Measurements from ENCODE around the gene TPI1.
"Not testable (repeated sequence)": the region's sequence is repeated elsewhere in the genome, so short reads cannot be mapped to it uniquely, and the experiment has no call there.

TPI1 gene

DNA sequence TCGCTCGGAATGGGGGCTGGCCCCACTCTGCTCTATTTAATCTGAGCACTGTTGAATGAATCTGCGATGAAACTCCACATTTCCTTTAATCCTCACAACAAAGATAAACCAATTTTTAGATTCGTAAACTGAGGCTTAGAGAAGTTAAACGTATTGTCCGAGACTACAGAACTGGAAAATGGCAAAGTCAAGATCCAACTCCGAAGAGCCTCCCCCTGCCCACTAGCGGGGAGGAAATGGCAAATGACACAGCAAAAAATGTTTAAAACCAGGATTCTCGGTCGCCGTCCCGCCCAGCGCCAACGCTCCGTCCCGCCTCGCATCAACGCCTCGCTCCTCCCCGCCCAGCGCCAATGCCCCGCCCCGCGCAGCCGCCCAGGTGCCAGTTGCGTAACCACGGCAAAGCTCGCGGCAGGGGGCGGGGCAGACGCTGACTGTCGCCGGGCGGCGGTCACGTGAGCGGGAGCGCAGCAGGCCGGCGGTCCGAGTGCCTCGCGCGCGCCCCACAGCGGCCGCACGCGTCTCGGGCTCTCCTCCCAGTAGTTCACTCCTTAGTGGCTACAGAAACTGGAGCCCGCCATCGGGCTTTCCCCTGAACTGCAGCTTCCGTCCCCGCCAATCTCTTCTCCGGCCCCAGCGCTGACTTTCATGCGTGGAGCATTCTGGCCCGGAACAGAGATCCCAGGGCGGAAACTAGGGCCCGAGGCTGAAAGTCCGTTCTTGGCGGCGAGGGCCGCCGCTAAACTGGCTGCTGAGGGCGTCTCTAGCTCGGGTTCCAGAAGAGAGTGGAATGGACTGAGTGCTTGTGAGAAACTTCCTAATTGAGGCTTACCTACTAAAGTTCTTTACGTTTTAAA lies 23.7 kb downstream of the TPI1 start:
- peaks cover 7% of the 10 kb centered on the region for H3K36me3 Mint-ChIP-seq

DNA sequence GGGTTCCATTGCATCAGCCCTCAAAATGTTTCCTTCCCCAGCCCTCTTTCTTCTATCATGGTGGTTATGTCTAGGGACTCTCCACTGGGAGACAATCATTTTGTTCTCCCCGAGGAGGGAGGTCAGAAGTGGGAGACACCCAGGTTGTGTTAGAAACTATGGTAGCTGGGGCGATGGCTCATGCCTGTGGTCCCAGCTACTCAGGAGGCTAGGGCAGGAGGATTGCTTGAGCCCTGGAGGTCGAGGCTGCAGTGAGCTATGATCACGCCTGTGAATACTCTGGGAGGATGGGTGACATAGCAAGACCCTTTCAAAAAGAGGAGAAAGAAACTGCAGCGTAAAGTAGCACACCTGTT lies 24.3 kb downstream of the TPI1 start:
- no peaks in the 10 kb centered on the region for H3K9me3 Mint-ChIP-seq

More for the DNA sequence above, 23.7 kb downstream of the TPI1 start:
- no peaks in the 10 kb centered on the region for H3K27me3 Mint-ChIP-seq
- peak; percentile 99 for DNase-seq
- CTCF ChIA-PET = interaction anchor here (0.7 to 2.8 kb wide), 13 partner anchors 9 to 221 kb away, joined by 3 to 35 read pairs (median 5); partner anchors contain the start of genes C12orf57, CDCA3, RNU7-1 and SPSB2
- H3K4me1 Mint-ChIP-seq = peaks cover 29% of the 10 kb centered on the region
- peak overlapping the region; percentile 76 for H3K4me3 Mint-ChIP-seq
- no peaks in the 10 kb centered on the region for H3K9me3 Mint-ChIP-seq
- peak overlapping the region; percentile 94 for H3K27ac Mint-ChIP-seq

GRCh38 chr12:6892683-6893082 lies 25.4 kb downstream of the TPI1 start:
- DNase-seq, H3K36me3 Mint-ChIP-seq, H3K9me3 Mint-ChIP-seq, H3K27me3 Mint-ChIP-seq, H3K27ac Mint-ChIP-seq: not testable (repeated sequence)
- CTCF ChIA-PET = interaction anchor here (1.3 to 2.8 kb wide), 4 partner anchors 10 to 33 kb away, joined by 3 to 20 read pairs (median 5); partner anchors contain the start of gene SPSB2
- peaks cover 29% of the 10 kb centered on the region for H3K4me1 Mint-ChIP-seq
- peak overlapping the region; percentile 45 for H3K4me3 Mint-ChIP-seq

More for the DNA sequence above, 24.3 kb downstream of the TPI1 start:
- CTCF ChIA-PET = interaction anchor here (1.1 to 2.8 kb wide), 12 partner anchors 8 to 217 kb away, joined by 3 to 35 read pairs (median 5); partner anchors contain the start of genes C12orf57, CDCA3, RNU7-1 and SPSB2
- peak overlapping the region; percentile 94 for H3K27ac Mint-ChIP-seq
- peaks cover 29% of the 10 kb centered on the region for H3K4me1 Mint-ChIP-seq
- no peaks in the 10 kb centered on the region for H3K27me3 Mint-ChIP-seq
- peak; percentile 27 for DNase-seq
- peaks cover 7% of the 10 kb centered on the region for H3K36me3 Mint-ChIP-seq
- H3K4me3 Mint-ChIP-seq = peak overlapping the region; percentile 76

DNA sequence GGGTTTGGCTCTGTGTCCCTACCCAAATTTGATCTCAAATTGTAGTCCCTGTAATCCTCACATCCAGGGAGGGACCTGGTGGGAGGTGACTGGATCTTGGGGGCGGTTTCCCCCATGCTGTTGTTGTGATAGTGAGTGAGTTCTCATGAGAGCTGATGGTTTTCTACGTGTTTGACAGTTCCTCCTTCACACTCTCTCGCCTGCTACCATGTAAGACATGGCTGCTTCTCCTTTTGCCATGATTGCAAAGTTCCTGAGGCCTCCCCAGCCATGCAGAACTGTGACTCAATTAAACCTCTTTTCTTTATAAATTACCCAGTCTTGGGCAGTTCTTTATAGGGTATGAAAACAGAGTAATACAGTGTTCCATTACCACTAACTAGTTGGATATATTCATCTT lies 27.0 kb downstream of the TPI1 start:
- Mint-ChIP-seq H3K27ac (no peak overlapping the region), H3K36me3 (peaks cover 4% of the 10 kb centered on the region), H3K4me1 (peaks cover 27% of the 10 kb centered on the region), H3K4me3 (no peak overlapping the region), H3K27me3 (peaks cover 4% of the 10 kb centered on the region), H3K9me3 (no peaks in the 10 kb centered on the region)
- CTCF ChIA-PET = interaction anchor here (0.7 kb wide), 1 partner anchor 25 kb away, joined by 3 read pairs; no protein-coding TSS in a partner anchor
- DNase-seq = no peak

GRCh38 chr12:6896846-6897435 lies 29.6 kb downstream of the TPI1 start:
- CTCF ChIA-PET = interaction anchor here (1.1 kb wide), 1 partner anchor 25 kb away, joined by 4 read pairs; no protein-coding TSS in a partner anchor
- Mint-ChIP-seq H3K4me3 (no peak overlapping the region), H3K36me3 (peaks cover 2% of the 10 kb centered on the region), H3K27ac (no peak overlapping the region), H3K4me1 (peaks cover 10% of the 10 kb centered on the region), H3K9me3 (no peaks in the 10 kb centered on the region), H3K27me3 (peaks cover 5% of the 10 kb centered on the region)
- DNase-seq = no peak

- no peak overlapping the region for H3K4me3 Mint-ChIP-seq
- H3K36me3 Mint-ChIP-seq = no peaks in the 10 kb centered on the region
- H3K27ac Mint-ChIP-seq = no peak overlapping the region
- H3K27me3 Mint-ChIP-seq = peaks cover 5% of the 10 kb centered on the region
- H3K4me1 Mint-ChIP-seq = peaks cover 3% of the 10 kb centered on the region
- no peaks in the 10 kb centered on the region for H3K9me3 Mint-ChIP-seq
- CTCF ChIA-PET = interaction anchor here (0.9 to 1.5 kb wide), 4 partner anchors 8 to 45 kb away, joined by 3 to 5 read pairs (median 3); partner anchors contain the start of genes C12orf57, RNU7-1 and SPSB2
- no peak for DNase-seq
Observed at GRCh38 chr12:6899427-6899826, 32.1 kb downstream of the TPI1 start.

DNA sequence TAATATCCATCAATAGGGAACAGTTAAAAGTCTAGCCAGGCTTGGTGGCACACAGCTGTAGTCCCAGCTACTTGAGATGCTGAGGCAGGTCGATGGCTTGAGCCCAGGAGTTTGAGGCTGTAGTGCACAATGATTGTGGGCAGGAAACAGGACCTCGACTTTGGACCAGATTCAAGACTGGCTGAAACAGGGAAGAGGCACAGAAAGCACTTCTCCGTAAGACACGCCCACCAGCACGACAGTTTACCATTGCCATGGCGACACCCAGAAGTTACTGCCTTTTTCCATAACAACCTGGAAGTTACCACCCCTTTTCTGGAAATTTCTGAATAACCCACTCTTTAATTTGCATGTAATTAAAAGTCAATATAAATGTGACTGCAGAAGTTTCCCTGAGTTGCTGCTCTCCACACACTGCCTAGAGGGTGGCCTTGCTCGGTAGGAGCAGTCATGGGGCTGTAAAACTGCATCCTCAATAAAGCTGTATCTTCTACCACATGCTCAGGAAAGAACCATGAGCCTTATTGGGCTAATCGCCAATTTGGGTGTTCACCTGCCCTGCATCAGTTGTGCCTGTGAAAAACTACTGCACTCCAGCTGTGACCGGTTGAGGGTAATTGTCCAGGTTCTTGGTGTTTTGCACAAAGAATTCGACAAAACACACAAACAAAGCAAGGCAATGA lies 32.6 kb downstream of the TPI1 start:
- DNase-seq = no peak
- CTCF ChIA-PET = interaction anchor here (0.9 to 1.5 kb wide), 3 partner anchors 9 to 27 kb away, joined by 3 to 5 read pairs (median 3); partner anchors contain the start of gene SPSB2
- Mint-ChIP-seq H3K27ac (no peak overlapping the region), H3K4me3 (no peak overlapping the region), H3K9me3 (no peaks in the 10 kb centered on the region), H3K27me3 (peaks cover 5% of the 10 kb centered on the region), H3K4me1 (peaks cover 3% of the 10 kb centered on the region), H3K36me3 (no peaks in the 10 kb centered on the region)

- CTCF ChIA-PET = interaction anchor here (1.0 to 1.6 kb wide), 5 partner anchors 11 to 207 kb away, joined by 3 to 5 read pairs (median 3); partner anchors contain the start of genes C12orf57, C1RL, RNU7-1 and SPSB2
- H3K27ac Mint-ChIP-seq = no peak overlapping the region
- no peaks in the 10 kb centered on the region for H3K9me3 Mint-ChIP-seq
- H3K4me1 Mint-ChIP-seq = peaks cover 3% of the 10 kb centered on the region
- DNase-seq = no peak
- peaks cover 10% of the 10 kb centered on the region for H3K27me3 Mint-ChIP-seq
- H3K4me3 Mint-ChIP-seq = no peak overlapping the region
- no peaks in the 10 kb centered on the region for H3K36me3 Mint-ChIP-seq
Observed at GRCh38 chr12:6902448-6902847, 35.1 kb downstream of the TPI1 start.

DNA sequence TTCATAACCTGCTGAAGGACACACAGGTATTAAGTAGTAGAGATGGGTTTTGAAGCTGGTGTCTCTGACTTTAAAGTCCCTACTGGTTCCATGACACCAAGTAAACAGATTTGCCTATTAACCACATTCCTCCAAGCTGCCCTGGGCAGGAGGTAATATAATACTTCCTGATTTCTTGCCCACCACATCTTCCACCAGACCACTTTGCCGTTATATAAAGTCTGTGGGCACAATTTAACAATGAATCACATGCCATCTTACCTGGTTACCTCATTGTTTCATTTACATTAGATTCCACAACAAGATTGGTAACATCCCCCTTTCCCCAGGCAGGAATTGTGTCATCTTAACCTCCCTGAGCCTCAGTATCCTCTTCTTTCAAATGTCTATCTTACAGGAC lies 36.4 kb downstream of the TPI1 start:
- no peak for DNase-seq
- Mint-ChIP-seq H3K27ac (peak overlapping the region; percentile 39), H3K4me3 (no peak overlapping the region), H3K36me3 (no peaks in the 10 kb centered on the region), H3K27me3 (peaks cover 14% of the 10 kb centered on the region), H3K4me1 (peaks cover 3% of the 10 kb centered on the region), H3K9me3 (no peaks in the 10 kb centered on the region)
- CTCF ChIA-PET = no interaction called here

- H3K27me3 Mint-ChIP-seq = peaks cover 9% of the 10 kb centered on the region
- H3K4me3 Mint-ChIP-seq = no peak within 1 kb of the TSS
- DNase-seq = peak; percentile 99
- CTCF ChIA-PET = interaction anchor here (0.9 kb wide), 1 partner anchor 10 kb away, joined by 3 read pairs; the partner anchor contains the start of gene ENO2
- peaks cover 3% of the 10 kb centered on the region for H3K4me1 Mint-ChIP-seq
- no peaks in the 10 kb centered on the region for H3K9me3 Mint-ChIP-seq
- peak within 1 kb of the TSS; percentile 39 for H3K27ac Mint-ChIP-seq
- H3K36me3 Mint-ChIP-seq = no peaks in the 10 kb centered on the region
Observed at GRCh38 chr12:6904280-6905276, 37.2 kb downstream of the TPI1 start, which contains the start of gene LRRC23. LRRC23 (plus strand) TSS chr12:6904822; CDS start chr12:6905634, 812 bp downstream.

GRCh38 chr12:6905414-6906040 lies 38.2 kb downstream of the TPI1 start:
- CTCF ChIA-PET = interaction anchor here (0.6 to 1.1 kb wide), 3 partner anchors 9 to 276 kb away, joined by 3 read pairs; partner anchors contain the start of gene ENO2
- Mint-ChIP-seq H3K27me3 (peaks cover 9% of the 10 kb centered on the region), H3K4me1 (no peaks in the 10 kb centered on the region), H3K9me3 (no peaks in the 10 kb centered on the region), H3K4me3 (no peak overlapping the region), H3K27ac (no peak overlapping the region), H3K36me3 (no peaks in the 10 kb centered on the region)
- no peak for DNase-seq

DNA sequence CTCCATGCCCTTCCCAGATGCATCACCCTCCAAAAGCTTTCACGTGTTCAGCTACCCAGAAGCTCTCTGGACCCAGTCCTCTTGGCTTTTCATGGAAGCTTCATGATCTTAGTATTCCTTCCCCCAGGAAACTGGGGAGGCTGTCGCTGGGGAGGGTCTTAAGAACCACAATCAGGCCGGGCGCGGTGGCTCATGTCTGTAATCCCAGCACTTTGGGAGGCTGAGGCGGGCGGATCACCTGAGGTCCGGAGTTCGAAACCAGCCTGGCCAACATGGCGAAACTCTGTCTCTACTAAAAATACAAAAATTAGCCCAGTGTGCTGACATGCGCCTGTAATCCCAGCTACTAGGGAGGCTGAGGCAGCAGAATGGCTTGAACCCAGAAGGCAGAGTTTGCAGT lies 40.8 kb downstream of the TPI1 start:
- CTCF ChIA-PET = interaction anchor here (0.9 to 2.5 kb wide), 2 partner anchors 35 to 39 kb away, joined by 4 to 9 read pairs; partner anchors contain the start of gene SPSB2
- not testable (repeated sequence) for H3K4me1 Mint-ChIP-seq, H3K4me3 Mint-ChIP-seq, DNase-seq, H3K36me3 Mint-ChIP-seq, H3K27ac Mint-ChIP-seq, H3K9me3 Mint-ChIP-seq
- H3K27me3 Mint-ChIP-seq = peaks cover 17% of the 10 kb centered on the region
